Peyer's patch (tissue), 4 donors: ENCODE results near the gene KDM1B.

ENCODE experiments used
- CTCF ChIP-seq, 6 experiments: fragments of 450-650 bp in 4 of 6; fragments of 200-600 bp in 2 of 6; sonication (generic) in 1 of 6; IDR thresholded peaks; one replicate each; pipeline ENCODE4 v1.5.1; 2017 to 2019; ENCODE audit warnings: antibody characterized with exemption in 6 of 6, mild to moderate bottlenecking in 3 of 6, moderate library complexity in 1 of 6
- POLR2A ChIP-seq, 2 donors: fragments of 450-650 bp; IDR thresholded peaks; one replicate each; pipeline ENCODE4 v1.5.1; 2017; ENCODE audit warnings: antibody characterized with exemption in 2 of 2, mild to moderate bottlenecking in 2 of 2, moderate library complexity in 2 of 2

DNA sequence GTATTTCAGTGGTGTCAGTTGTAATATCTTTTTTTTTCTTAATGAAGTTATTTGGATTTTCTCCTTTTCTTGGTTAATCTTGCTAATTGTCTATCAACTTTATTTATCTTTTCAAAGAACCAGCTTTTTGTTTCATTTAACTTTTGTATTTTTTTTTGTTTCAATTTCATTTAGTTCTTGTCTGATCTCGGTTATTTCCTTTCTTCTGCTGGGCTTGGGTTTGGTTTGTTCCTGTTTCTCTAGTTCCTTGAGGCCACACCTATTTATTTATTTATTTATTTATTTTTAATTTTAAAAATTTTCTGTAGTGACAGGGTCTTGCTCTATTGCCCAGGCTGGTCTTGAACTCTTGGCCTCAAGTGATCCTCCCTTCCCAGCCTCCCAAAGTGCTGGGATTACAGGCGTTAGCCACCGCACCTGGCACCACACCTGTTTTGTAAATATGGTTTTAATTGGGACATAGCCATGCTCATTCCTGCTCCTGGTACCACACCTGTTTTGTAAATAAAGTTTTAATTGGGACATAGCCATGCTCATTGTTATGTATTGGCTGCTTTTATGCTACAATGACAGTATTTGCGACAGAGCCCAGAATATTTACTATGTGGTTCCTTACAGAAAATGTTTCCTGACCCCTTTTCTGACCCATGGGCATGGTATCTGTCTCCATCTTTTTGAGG lies 22.2 kb downstream of the KDM1B start:
- TF ChIP-seq CTCF (IDR thresholded peaks at IDR 0.05) (no peak), POLR2A (IDR thresholded peaks at IDR 0.05) (no peak)
